HG02870 (cell line): ENCODE data around the gene S100A4.
"Not testable (repeated sequence)": the region's sequence is repeated elsewhere in the genome, so short reads cannot be mapped to it uniquely, and the experiment has no call there.

ENCODE experiments used
- ATAC-seq: cut with Tn5 transposase; IDR thresholded peaks from one replicate; pipeline ENCODE4 v1.9.1; 2021; ENCODE audit warnings: mild to moderate bottlenecking, moderate library complexity; ENCODE audit not compliant: unreplicated experiment

Gene S100A4

GRCh38 chr1:153567621-153568366, 22.2 kb upstream of the S100A4 start:
- ATAC-seq = no peak

DNA sequence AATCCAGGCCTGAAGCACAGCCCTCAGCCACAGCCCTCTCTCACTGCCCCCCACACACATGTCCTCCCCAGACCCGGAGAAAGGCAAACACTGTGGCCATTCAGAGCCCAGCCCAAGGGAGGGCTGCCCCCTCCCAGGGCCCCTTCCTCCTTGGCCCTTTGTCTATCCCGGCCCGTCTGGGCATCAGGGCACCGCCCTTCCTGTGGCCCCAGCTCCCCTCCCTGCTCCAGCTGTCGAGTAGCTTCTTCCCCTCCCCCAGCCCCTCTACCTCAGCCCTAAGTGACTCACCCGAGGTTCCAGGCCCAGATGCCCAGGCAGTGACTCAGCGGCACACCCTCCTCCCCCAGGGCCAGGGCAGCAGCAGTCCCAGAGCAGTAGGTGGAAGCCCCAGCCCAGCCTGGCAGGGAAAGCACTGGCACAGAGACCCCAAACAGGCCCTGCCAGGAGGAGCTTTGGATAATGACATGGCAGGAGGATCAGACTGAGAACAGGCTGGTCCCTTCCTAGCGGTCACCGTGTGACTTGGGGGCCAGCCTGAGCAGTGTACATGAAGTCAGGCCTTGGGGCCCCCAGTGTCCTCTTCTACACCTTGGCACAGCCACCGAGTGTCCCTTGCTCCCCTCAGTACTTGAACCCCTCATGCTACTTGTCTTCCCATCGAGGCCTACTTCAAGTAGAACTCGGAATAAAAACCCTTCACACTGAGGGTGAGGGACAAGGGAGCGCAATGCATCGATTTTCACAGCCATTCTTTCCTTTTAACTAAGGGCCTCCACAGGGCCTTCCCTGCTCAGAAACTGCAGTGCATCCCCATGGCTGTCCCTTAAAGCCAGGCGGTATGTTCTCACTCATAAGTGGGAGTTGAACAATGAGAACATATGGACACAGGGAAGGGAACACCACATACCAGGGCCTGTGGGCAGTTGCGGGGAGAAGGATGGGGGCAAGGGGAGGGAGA, 21.1 kb upstream of the S100A4 start:
- ATAC-seq = no peak

- ATAC-seq = no peak
Measured at GRCh38 chr1:153565529-153566374, 20.1 kb upstream of the S100A4 start, which contains the start of gene S100A2. TSS of gene S100A2 (minus strand) at chr1:153565844. CDS start at chr1:153563877, 1,967 bp downstream.

DNA sequence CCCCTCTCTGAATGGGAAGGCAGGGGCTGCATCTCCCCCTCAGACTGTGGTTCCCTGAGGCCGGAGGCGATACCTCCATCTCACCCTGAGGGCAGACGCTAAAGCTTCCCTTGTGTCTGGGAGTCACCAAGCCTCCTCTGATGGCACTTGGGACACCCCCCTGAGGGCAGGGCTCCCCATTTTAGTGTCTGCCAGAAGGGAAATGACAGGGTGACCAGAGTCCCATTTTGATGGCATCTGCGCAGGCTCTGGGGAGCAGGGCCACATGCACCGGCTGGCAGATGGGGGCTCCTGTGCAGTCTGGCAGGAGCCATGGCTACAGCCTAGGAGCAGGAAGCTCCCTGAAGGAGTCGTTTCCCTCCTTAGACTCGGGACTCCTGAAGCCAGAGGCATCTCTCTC, 18.4 kb upstream of the S100A4 start:
- no peak for ATAC-seq

DNA sequence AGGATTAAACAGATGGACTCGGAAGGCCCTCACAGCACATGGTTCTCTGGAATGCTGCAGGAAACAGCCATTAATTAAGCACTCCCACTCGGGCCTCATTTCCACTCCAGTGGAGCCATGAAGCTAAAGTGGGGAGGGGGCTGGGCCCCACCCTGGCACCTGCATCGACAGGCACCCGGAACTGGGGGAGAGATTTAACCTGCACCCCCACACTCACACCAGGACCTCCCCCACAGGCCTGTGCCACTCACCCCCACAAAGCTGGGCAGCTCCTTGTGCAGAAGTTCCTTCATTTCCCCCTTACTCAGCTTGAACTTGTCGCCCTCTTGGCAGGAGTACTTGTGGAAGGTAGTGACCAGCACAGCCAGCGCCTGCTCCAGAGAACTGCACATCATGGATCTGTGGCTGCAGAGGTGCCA, 17.9 kb upstream of the S100A4 start:
- no peak for ATAC-seq

GRCh38 chr1:153562021-153562420, 16.4 kb upstream of the S100A4 start:
- not testable (repeated sequence) for ATAC-seq

- ATAC-seq = no peak
Measured at GRCh38 chr1:153561466-153561985, 15.9 kb upstream of the S100A4 start.

DNA sequence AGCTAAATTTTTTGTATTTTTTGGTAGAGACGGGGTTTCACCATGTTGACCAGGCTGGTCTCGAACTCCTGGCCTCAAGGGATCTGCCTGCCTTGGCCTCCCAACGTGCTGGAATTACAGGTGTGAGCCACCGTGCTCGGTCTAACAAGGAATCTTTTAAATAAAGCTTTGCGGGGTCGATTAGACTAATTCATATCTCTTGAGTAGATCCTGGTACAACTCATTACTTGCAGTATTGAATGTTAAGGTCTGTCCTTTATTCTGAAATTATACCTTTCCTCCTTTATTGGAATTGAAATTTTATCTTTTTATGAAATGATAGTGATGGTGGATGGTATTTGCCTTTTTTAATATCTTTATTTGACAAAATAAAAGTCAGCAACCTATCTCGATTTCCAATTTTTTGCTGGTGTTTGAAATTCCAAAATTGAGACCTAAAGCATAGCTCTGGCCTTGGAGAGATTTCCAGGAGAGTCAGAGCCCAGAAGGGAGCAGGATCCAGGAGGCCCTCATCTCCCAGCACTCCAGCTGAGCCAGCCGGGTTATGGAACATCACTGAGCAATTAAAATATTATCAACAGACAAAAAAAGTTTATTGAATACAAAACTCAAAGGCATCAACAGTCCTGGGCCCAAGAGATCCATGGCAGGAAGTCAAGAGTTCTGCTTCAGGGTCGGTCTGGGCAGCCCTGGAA, 15.3 kb upstream of the S100A4 start:
- ATAC-seq = no peak

DNA sequence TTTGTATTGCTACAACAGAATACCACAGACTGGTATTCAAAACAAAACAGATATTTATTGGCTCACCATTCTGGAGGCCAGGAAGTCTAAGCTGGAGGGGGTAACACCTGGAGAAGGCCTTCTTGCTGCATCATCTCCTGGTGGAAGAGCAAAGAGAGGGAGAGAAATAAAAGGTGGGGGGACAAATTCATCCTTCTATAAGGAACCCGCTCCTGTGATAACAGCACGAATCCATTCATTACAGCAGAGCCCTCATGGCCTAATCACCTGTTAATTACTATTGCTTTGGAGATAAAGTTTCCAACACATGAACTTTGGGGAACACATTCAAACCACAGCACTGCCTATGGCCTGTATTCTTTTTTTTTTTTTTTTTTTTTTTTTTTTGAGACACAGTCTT, 14.6 kb upstream of the S100A4 start:
- no peak for ATAC-seq

DNA sequence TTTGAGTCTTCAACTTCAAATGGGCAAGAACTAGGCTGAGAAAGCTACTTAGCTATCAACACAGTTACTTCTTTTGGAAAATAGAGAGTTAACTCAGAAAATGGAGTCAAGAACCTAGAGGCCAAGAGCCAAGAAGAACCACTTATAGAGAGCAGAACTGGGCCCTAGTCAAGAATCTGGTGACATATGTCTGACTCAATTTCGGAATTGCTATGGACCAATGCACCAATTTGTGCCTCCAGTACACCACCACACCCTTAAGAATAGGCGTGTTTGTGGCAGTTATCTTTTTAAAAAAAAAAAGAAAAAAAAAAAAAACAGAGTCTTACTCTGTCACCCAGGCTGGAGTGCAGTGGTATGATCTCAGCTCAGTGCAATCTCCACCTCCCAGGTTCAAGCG, 12.3 kb upstream of the S100A4 start:
- ATAC-seq = no peak

DNA sequence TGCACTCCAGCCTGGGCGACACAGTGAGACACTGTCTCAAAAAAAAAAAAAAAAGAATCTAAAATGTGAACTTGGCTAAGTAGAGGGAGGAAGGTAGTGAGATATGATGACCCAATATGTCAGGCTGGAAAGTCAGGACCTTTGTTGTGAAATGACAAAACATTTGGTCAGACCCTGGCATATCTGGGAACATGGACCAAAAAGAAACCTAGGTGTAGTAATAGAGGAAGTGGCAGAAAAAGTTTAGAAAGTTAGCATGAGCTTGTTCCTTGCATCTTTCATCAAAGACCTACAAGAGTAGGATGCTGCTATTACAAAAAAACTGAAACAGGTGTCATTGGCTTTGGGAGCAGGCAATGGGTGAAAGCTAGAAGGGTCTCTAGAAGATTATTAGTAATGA, 10.7 kb upstream of the S100A4 start:
- ATAC-seq = no peak

- ATAC-seq = no peak
Measured at GRCh38 chr1:153553830-153554541, 8.4 kb upstream of the S100A4 start.

- no peak for ATAC-seq
Measured at GRCh38 chr1:153553096-153553495, 7.5 kb upstream of the S100A4 start.

DNA sequence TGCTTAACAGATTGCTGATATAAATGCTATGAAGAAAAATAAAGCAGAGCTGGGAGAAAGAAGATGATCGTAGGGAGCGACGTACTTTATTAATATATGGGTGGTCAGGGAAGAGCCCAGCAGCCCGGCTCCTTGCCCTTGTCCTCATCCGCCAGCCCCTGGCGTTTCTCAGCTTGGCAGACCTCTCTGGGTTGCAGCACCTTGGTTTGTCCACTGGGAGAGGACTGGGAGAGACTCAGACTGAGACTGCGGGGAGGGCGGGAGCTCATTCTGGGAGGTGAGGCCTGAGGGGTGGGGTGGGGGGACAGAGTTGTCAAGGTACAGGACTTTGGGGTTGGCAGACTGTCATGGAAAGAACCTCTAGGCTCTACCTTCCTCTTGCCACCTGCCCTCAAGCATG, 6.7 kb upstream of the S100A4 start:
- no peak for ATAC-seq

DNA sequence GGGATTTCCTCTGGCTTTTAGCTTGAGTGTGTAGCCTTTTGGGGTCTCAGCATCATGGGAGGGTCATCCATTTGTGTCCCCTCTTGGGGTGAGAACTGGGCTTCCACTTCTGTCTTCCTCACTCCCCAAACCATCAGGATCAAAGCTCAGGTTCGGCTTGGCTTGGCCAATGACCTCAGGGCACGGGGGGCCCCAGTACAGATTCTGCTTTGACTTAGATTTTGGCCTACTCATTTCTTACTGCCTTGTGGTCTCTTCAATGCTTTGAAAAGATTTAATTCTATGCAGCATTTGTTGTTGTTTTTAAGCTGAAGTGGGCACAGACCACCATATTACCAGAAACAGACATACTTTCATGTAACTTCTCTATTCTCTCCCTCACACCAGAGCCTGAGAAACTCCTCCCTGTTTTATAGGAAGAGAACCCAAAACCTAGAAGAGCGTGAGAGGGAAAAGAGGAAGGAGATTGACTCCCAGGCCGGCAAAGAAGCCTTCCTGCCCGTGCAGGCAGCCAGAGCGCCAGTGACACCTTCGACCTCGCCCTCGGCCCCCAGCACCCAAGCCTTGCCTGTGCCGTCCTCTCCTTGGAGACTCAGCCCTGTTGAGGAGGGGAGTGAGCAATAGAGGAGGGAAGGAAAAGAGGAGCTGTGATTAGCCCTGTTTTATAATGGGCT, 5.4 kb upstream of the S100A4 start:
- ATAC-seq = no peak

DNA sequence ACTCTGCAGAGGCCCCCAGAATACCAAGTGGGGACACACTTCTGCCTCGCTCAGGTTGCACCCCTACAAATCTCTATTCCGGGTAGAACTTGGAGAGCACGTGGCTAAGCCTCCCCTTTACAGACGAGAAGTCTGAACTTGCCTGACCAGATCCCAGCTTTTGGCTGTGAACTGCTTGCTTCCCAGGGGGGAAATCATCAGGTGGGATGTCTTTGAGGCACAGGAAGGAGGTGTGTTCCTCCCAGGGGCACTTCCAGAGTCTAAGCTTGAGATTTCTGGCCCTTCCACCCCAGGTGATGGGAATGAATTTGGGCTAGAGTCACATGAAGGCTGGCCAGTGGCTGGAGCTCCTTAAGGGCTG, 4.8 kb upstream of the S100A4 start:
- no peak for ATAC-seq

DNA sequence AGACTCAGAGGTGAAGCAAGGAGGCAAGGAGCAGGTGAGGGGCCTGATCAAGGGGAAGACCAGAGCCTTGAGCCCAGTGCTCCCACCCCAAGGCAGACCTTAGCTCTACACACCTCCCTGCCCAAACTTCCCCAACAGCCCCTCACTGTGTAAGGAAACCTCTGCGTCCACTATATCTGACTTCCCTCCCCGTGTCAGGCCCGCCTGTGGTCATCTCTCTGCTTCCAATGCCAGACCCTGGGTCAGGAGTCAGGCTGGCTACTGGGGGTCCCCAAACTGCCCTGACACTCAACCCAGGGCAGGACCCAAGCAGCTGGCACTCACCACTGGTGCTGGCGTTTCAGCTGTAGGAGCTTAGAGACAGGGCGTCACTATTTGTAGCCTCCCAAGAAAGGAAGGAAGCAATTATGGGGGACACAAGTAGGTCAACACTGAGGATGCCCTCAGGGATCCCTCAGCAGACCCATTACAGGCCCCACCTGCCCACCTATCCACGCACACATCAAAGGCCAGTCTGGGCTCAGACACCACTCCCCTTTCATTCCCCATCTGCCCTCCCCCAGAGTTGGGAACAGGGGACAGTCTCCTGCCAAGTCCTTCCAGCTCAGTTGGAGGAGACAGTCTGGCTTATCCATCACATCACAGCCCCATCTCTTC, 4.3 kb upstream of the S100A4 start:
- no peak for ATAC-seq
